Activated naive CD4-positive, alpha-beta T cell treated with anti-CD3 and anti-CD28 coated beads, Interleukin-2, amount 50 U/mL, for 72 hours (primary cell): ENCODE data around the gene IL17A. TPM values are rescaled to one million over a fixed set of nuclear protein-coding genes. Genes with fewer than 3 reads are reported as not detected.

Source experiments
- ATAC-seq, 2 donors: fragments of 150-1000 bp; cut with Tn5 transposase; 2 replicates each; pipeline ENCODE4 v1.10.0; 2021; ENCODE audit warnings: mild to moderate bottlenecking in 2 of 2, moderate library complexity in 2 of 2
- DNase-seq, 2 donors: peaks; one replicate each; pipeline ENCODE4 v3.0.0; 2021 to 2022; ENCODE audit warnings: low spot score in 2 of 2
- H3K27ac Mint-ChIP-seq, 2 donors: one replicate each; pipeline ENCODE4 v1.8.0; 2022; ENCODE audit warnings: mild to moderate bottlenecking in 2 of 2, mixed read lengths in 2 of 2
- H3K36me3 Mint-ChIP-seq, 2 donors: one replicate each; pipeline ENCODE4 v1.8.0; 2022; ENCODE audit warnings: mixed read lengths in 2 of 2
- H3K9me3 Mint-ChIP-seq, 2 donors: one replicate each; pipeline ENCODE4 v1.8.0; 2022; ENCODE audit warnings: mixed read lengths in 2 of 2
- total RNA-seq, 2 donors: library from RNA; stranded (reverse); gene quantifications; one replicate each; pipeline ENCODE4 v1.2.3, GENCODE V29; 2022

IL17A gene
- total RNA-seq, 2 donors from 2014 or later = 0.14 to 1.3 TPM

DNA sequence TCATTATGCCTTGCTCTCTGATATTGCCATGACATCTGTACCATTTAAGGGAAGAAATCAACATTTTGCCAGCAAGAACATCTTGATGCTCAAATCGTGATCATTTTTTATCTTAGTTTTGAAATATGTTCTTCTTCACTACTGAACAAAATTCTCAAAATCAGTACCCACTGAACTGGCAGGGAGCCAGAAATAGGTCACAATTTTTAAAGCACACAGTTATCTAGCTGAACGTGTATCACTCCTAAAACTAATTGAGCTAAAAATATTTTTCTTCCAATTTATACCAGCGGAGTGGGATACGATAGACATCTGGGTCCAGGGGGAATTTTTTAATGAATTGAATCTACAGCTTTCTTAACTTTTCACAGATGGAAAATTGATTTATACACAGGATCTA, 46.8 kb downstream of the IL17A start:
- DNase-seq = no peak
- H3K36me3 Mint-ChIP-seq = no peaks in the 10 kb centered on the region
- H3K27ac Mint-ChIP-seq = no peak overlapping the region
- ATAC-seq = no peak
- H3K9me3 Mint-ChIP-seq = no peaks in the 10 kb centered on the region

DNA sequence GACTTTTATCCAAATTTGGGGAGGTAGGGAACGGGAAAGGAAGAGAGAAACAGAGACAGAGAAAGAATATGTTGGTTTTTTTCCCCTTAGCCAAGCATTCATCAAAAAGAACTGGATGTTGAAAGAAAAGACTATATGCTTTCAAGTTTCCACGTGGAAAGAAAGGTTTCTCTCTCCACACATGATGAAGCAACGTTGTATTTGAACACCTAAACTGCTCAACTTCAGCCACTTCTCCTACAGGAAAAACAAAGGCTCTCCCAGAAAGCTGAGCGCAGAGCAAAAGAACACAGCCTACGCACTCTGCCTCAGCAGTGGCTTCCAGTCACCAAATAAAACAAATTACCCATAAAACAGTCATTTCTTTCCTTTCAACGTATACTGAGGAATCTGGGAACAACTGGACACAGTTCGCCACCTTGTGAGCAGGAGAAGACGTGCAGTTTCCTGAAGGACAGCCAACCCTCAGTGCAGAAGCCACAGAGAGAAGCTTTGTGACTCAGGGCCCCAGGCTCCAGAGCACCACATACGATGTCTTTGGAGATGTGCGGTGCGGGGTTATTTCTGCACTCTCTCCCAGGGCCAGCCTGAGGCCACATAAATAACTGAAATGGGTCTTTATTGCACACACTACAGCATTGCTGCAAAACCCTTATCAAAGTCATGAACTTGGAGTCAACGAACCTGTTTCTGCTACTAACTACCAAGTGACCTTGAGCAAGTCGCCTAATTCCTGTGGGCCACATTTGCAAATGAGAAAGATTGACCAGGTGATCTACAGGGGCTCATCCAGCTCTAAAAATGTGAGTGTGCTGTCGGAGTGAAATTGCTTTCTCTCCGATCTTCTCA, 48.0 kb downstream of the IL17A start:
- no peak overlapping the region for H3K27ac Mint-ChIP-seq
- H3K9me3 Mint-ChIP-seq = no peaks in the 10 kb centered on the region
- no peaks in the 10 kb centered on the region for H3K36me3 Mint-ChIP-seq
- peak; percentile 54 to 77 for ATAC-seq
- DNase-seq = peak in 1 of 2 donors; percentile 33

Other genes with a start within 250 kb of the IL17A start
- not detected for gene PKHD1, start 98.8 kb upstream of the IL17A start, total RNA-seq
- gene IL17F, start 58.1 kb downstream of the IL17A start, total RNA-seq = 10 to 100 TPM in 1 of 2 donors, 1 to 10 TPM in 1; 6.2 to 13.9 TPM
- gene MCM3, start 98.4 kb downstream of the IL17A start, total RNA-seq = 100 to 1,000 TPM; 239 to 276 TPM
- gene PAQR8, start 175.8 kb downstream of the IL17A start, total RNA-seq = 10 to 100 TPM in 1 of 2 donors, 1 to 10 TPM in 1; 8.0 to 11.4 TPM
- 1 to 10 TPM; 4.4 to 6.4 TPM for gene EFHC1, start 234.0 kb downstream of the IL17A start, total RNA-seq